Measurements from ENCODE around the gene CHN2.
A peak's percentile ranks its signal among the peaks of the same experiment; 100 is the strongest.

Gene CHN2

DNA sequence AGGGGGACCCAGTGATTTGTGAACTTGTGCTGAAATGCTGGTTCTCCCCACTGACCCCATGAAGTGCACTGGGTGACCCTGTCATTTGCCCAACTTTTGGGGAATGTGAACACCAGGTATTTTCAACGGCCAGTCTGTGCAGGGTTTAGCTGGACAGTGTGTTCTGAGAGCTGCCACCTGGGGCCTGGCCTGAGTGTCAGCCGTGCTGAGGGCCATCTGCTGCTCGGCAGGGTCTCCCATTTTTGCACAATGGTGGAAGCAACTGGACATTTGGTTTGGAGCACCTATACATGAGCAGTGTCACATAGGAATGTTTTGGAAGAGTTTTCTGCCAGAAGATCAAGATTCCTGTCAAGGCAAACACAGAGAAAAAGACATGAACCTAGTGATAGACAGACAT is 5.2 kb downstream of the CHN2 start:
- TF ChIP-seq, protein P1, sequence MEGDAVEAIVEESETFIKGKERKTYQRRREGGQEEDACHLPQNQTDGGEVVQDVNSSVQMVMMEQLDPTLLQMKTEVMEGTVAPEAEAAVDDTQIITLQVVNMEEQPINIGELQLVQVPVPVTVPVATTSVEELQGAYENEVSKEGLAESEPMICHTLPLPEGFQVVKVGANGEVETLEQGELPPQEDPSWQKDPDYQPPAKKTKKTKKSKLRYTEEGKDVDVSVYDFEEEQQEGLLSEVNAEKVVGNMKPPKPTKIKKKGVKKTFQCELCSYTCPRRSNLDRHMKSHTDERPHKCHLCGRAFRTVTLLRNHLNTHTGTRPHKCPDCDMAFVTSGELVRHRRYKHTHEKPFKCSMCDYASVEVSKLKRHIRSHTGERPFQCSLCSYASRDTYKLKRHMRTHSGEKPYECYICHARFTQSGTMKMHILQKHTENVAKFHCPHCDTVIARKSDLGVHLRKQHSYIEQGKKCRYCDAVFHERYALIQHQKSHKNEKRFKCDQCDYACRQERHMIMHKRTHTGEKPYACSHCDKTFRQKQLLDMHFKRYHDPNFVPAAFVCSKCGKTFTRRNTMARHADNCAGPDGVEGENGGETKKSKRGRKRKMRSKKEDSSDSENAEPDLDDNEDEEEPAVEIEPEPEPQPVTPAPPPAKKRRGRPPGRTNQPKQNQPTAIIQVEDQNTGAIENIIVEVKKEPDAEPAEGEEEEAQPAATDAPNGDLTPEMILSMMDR (IDR thresholded peaks at IDR 0.05; ENCODE audit: low read depth, low read length) = no peak
- TF ChIP-seq POLR2A (IDR thresholded peaks at IDR 0.05; ENCODE audit: extremely low read depth, insufficient read length) (no peak), MYC (IDR thresholded peaks at IDR 0.05; ENCODE audit: low read depth, low read length) (no peak)
- TF ChIP-seq, protein P2, sequence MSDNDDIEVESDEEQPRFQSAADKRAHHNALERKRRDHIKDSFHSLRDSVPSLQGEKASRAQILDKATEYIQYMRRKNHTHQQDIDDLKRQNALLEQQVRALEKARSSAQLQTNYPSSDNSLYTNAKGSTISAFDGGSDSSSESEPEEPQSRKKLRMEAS (IDR thresholded peaks at IDR 0.05; ENCODE audit: low read depth, low read length) = no peak
- no peak for DNase-seq (ENCODE audit: low read depth)
- no peak overlapping the region for H3K4me3 ChIP-seq (ENCODE audit: low read depth, low read length)

DNA sequence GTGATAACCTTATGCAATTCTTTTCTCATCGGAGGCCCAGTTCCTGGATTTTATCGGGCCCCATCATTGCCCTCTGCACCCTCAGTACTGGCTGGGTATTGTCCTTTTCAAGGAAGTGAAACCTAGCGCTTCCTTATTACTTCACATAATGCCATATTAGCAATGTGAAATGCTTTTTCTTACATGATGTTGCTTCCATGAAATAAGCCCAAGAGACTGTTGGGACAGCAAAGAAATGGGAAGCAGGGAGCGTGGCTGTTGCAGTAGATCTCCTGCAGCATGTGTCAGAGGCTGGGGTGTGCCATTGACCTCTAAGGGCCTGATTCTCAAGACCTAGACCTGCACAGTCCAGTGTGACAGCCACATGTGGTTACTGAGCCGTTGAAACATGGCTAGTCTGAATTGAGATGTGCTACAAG is 8.1 kb downstream of the CHN2 start:
- TF ChIP-seq MYC (IDR thresholded peaks at IDR 0.05; ENCODE audit: low read depth, low read length) = no peak
- TF ChIP-seq, protein P2 (IDR thresholded peaks at IDR 0.05; ENCODE audit: low read depth, low read length) = no peak
- peak; percentile 38 for DNase-seq (ENCODE audit: low read depth)
- H3K4me3 ChIP-seq (ENCODE audit: low read depth, low read length) = no peak overlapping the region

DNA sequence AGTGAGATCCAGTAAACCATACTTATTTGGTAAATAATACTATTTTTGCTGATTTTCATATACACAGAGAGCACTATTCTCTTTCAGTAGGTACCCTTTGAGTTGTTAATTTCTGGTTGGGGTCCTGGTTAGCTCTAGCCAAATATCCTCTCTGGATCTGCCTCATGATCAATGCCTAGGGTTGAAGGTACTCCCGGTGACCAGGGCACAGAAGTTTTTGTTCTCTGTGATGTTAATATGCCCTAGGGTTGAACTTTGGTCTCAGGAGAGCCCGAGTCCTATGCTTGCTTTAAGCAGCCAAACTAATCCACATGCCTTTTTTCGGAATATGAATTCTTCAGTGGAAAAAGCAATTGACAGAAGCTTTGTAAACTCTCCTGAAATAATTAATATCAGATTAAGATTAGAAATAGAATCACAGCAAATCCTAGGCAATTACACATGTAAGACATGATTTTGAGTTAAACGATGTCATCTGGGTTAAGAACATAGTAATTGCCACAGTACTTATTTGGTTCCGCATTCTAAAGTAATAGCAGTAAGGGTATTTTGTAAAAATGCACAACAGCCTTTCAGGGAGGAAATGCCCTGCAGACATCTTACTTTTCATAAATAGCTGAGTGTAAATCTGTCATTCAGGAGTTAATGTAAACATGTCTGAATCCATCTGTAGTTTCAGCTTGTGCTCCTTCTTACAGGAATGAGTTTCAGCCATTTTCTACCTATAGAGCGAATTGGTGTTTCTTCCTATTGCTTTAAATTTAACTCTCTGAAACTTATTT is 10.1 kb downstream of the CHN2 start:
- no peak overlapping the region for H3K4me3 ChIP-seq (ENCODE audit: low read depth, low read length)
- TF ChIP-seq MYC (IDR thresholded peaks at IDR 0.05; ENCODE audit: low read depth, low read length) = no peak
- TF ChIP-seq, protein P2 (IDR thresholded peaks at IDR 0.05; ENCODE audit: low read depth, low read length) = no peak
- TF ChIP-seq, protein P1 (IDR thresholded peaks at IDR 0.05; ENCODE audit: low read depth, low read length) = no peak
- TF ChIP-seq POLR2A (IDR thresholded peaks at IDR 0.05; ENCODE audit: extremely low read depth, insufficient read length) = no peak
- no peak for DNase-seq (ENCODE audit: low read depth)

DNA sequence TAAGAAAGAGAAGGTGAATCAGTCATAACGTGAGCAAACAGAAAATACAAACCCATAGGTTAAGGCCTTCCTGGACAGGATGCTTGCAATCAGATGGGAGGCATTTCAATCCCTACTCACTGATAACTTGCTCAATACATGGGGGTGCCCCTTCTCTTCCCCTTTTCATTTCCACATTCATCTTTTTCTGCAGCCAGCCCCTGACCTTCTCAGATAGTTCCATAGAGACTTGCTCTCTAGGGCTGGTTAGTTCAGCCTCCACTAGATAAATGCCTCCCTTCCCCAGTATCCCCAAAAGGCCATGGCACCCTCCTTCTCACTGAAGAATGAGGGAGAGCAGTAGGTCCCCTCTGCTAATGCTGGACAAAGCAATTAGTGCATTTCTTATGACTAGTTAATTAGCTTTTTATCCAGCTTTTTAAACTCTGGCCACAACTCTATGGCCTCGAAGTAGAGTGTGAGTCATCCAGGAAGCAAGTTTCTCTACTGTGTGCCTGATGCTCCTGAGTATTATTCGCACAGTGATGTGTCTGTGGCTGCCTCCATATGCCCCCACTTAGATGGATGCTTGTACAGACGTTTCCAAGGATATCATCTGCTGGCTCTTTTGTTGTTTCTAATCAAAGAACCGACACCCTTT is 12.7 kb downstream of the CHN2 start:
- no peak overlapping the region for H3K4me3 ChIP-seq (ENCODE audit: low read depth, low read length)
- no peak for TF ChIP-seq POLR2A (IDR thresholded peaks at IDR 0.05; ENCODE audit: extremely low read depth, insufficient read length)
- TF ChIP-seq, protein P2 (IDR thresholded peaks at IDR 0.05; ENCODE audit: low read depth, low read length) = no peak
- TF ChIP-seq, protein P1 (IDR thresholded peaks at IDR 0.05; ENCODE audit: low read depth, low read length) = no peak
- TF ChIP-seq MYC (IDR thresholded peaks at IDR 0.05; ENCODE audit: low read depth, low read length) = no peak
- DNase-seq (ENCODE audit: low read depth) = peak; percentile 15

DNA sequence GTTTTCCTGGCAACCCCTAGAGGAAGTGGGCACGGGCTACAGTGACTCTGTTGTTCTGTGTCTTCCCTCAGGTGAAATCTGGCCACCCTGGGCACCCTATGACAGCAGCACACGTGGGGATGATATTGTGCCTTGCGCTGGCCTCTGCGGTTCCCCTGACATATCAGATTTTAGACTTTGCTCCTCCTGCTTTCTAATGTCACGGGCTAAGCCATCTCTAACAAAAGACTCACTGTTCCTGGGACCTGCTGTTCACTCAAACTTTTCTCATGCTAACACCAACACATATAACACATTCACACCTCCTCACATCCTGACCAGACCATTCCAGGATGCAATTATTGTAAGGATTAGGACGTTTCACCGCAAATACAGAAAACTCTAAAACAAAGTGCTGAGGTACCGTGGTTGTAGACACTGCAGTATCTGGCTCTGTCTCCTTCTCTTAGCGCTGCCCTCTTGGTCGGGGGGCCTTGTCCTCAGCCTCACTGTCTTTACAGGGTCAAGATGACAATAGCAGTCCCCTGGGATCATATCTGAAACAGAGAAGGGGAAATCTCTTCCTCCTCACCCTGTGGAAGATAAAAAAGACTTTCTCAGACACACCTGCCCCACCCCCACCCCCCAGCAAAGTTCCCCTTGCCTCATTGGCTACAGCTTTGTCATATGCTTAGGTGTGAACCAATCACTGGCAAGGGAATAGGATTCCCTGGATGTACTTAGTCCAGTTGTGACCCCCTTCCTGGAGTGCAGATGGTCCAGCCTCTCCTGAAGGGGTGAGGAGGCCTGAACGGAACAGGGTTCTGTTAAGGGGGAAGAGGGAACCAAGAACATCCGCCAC is 14.1 kb downstream of the CHN2 start:
- no peak for TF ChIP-seq POLR2A (IDR thresholded peaks at IDR 0.05; ENCODE audit: extremely low read depth, insufficient read length)
- no peak for TF ChIP-seq MYC (IDR thresholded peaks at IDR 0.05; ENCODE audit: low read depth, low read length)
- TF ChIP-seq, protein P2 (IDR thresholded peaks at IDR 0.05; ENCODE audit: low read depth, low read length) = no peak
- TF ChIP-seq, protein P1 (IDR thresholded peaks at IDR 0.05; ENCODE audit: low read depth, low read length) = no peak
- DNase-seq (ENCODE audit: low read depth) = no peak
- H3K4me3 ChIP-seq (ENCODE audit: low read depth, low read length) = no peak overlapping the region
